Melanocyte of skin (primary cell): ENCODE results near the gene UPP2. TPM values are rescaled to one million over a fixed set of nuclear protein-coding genes. Genes with fewer than 3 reads are reported as not detected.

ENCODE experiments used
- total RNA-seq, 2 donors: library from RNA; depleted of rRNA; stranded (reverse); fragments of >200 nt; gene quantifications; 2 replicates each; pipeline ENCODE4 v1.2.3, GENCODE V29; 2012

UPP2 gene
- not detected for total RNA-seq

DNA sequence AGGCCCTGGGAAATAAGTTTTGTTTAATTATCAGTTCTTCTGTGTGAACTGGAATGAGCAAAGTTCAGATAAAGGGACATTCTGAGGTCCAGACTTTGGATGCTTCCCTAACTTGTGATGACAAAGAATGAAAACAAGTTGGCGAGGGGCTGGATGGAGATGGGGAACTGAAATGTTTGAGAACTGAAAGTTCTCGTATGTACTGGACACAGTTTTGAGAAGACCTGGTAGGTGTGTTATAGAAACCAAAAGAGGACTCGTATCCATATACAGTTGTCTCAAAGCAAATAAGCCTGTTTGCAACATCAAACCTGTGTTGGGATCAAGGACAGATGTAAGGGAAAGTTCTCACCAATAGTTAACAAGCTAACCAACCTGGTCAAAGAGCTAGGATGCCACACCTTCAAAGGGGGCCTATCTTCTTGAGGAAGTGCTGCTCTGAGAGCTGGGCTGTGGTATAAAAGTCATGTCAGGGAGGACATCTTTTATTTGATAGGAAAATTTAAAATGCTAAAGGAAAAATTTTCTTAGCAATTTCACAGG lies at the start of gene UPP2:
Gene UPP2 (plus strand): TSS at position 493 of the 543 bp plus-strand sequence. CDS start 188 bp downstream, outside the sequence.

Other genes starting within 250 kb of the UPP2 start
- gene ACVR1, start 225.5 kb upstream of the UPP2 start, total RNA-seq = 10 to 100 TPM in 1 of 2 donors, 1 to 10 TPM in 1; 7.9 to 19.0 TPM